NCI-H2107 treated with DMSO at 0.1 percent for 48 hours (cell line): ENCODE results near the gene AGBL4.

ENCODE experiments used
- DNase-seq: peaks from one replicate; lab custom pipeline; 2025; ENCODE audit not compliant: unreplicated experiment; lab: John Stamatoyannopoulos, UW

The AGBL4 gene

DNA sequence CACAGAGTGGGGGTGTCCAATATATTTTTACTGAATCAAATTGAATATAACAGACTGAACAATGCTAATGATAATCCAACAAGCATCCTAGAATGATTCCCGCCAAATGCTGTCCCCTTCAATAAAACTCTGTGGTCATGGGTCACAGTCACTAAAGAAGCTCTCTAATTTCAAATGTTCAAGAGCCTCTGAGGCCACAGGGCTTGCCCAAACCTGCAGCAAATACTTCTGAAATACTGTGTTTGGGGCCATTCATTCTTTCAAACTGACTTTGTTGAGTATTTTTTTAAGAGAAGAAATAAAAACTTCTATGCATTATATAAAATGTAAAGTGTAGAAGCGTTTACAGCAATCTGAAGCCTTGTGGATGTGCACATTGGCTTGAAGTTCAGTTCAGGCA is 1239.5 kb downstream of the AGBL4 start:
- peak; percentile 34 for DNase-seq

DNA sequence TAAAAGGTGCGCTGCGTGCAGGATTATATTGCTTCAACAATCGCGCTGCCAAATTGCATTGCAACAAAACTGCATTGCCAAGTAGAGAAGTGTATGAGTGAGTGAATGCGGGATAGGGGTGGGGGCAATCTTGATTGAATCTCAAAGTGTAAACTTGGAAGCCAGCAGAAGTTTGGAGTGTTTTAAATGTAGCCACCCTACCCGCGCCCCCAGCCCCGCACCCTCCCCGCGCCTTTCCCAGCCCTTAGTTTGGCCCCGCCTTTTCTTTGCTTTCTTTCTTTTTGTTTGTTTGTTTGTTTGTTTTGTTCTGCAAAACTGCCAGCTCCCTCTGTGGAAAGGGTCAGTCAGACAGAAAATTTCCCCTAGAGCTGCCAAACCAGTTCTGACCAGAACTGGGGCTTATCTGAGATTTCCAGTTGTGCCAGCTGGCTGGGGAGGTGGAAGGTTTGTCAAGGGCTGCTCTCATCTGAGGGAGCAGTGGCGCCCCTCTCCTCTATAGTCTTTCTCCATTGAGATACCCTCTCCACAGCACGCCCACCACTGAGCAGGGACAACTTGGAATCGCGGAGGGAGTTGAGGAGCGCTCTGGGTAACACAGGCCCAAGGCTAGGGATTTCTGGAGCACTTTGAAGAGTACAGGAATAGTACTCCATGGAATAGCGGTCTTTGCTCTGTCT is 1246.4 kb downstream of the AGBL4 start:
- DNase-seq: no peak

- peak; percentile 79 for DNase-seq
Observed at GRCh38 chr1:48776393-48777218, 1247.1 kb downstream of the AGBL4 start, which contains the start of gene BEND5. TSS of gene BEND5 (minus strand) at chr1:48776891. CDS start at chr1:48776831, 60 bp downstream.

DNA sequence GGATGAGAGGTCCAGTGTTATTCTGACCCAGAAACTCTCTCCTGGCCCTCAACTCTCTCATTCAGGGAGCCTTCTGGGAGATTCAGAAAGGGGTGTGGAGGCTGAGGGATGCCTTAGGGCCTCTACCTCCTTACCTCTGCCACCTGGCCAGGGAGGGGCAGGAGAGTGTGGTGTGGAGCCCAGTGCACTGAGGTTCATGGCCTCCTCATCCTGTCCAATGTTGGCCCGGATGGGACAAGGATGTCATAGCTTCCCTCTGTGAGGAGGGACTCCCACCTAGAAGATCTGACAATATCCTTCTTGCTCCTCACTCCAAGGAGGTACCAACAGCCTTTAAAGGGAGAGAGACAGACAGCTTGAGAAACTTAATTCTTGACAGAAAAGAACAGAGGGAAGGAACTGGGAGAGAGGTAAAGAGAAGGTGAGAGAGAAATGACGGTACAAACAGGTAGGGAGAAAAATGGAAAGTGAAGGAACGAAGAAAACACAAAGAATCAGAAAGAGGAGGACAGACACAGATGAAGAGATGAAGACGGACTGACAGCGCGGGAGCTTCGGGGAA is 1247.8 kb downstream of the AGBL4 start:
- DNase-seq: no peak

GRCh38 chr1:48773133-48773532 is 1250.6 kb downstream of the AGBL4 start:
- no peak for DNase-seq

- DNase-seq: no peak
Observed at GRCh38 chr1:48772211-48772610, 1251.5 kb downstream of the AGBL4 start.

DNA sequence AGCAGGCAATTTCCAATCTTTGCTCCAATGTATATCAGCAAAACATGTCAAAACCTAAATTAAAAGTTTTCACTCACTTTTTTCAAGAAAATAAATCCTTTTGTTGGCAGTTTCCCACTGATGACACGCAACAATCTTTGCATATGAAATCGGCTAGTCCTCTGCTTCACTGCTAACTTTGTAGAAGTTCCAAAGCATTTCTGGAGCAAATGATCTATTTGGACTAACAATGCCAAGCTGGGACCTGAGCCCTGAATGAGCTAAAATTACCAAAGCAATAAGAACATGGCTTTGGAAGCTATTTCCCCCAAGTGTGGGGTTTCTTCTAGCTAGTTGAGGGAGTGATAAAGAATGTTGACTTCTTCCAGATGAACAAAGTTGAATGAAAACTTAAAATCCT is 1252.2 kb downstream of the AGBL4 start:
- no peak for DNase-seq

DNA sequence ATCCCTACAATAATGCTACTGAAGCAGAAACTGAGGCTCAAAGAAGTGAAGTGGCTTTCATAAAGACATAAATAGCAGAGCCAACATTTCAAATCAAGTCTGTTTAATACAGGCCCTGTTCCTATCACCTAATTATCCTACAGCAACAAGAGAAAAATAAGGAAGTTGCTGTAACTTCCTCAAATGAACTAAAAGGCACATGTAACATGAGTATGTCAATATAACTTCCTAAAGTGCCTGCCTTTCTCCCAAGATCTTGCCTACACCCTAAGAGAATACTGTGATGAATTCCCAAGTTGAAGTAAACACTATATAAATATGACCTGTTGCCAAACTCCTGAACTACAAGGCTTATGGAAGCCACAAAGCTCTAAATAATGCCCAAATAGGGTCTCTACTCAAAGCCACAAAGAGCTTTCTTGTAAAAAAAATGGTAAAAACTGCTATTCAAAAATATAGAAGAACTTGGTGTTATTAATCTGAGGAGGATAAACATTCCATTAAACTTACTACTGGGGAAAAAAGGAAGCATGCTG is 1255.7 kb downstream of the AGBL4 start:
- DNase-seq: no peak

DNA sequence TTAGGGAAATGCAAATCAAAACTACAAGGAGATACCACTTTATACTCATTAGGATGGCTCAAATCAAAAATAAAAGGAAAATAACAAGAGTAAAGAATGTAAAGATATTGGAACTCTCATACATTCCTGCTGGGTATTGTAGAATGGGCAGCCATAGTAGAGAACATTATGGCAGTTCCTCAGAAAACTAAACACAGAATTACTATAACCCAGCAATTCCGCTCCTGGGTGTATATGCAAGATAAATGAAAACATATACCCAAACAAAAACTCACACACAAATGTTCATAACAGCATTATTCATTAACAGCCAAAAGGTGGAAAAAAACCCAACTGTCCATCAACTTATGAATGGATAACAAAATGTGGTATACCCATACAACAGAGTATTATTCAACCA is 1258.4 kb downstream of the AGBL4 start:
- no peak for DNase-seq

DNA sequence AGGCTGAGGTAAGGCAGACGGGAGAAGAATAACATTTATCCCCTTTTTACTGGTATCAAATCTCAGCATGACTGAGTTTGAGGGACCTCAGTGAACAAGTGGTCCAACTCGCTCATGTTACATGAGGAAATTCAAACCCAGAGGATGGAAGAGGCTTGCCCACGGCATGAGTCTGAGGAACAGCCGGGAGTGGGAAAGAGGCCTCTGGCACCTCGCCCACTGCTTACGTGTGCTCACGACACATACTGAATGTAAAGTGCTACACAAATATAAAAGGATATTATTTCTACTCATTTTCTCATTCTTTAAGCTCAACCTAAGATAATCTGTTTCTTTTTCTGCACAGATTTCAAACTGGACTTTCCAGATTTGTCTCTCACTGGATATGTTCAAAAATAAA is 1261.8 kb downstream of the AGBL4 start:
- no peak for DNase-seq

- no peak for DNase-seq
Observed at GRCh38 chr1:48761411-48761810, 1262.3 kb downstream of the AGBL4 start.

DNA sequence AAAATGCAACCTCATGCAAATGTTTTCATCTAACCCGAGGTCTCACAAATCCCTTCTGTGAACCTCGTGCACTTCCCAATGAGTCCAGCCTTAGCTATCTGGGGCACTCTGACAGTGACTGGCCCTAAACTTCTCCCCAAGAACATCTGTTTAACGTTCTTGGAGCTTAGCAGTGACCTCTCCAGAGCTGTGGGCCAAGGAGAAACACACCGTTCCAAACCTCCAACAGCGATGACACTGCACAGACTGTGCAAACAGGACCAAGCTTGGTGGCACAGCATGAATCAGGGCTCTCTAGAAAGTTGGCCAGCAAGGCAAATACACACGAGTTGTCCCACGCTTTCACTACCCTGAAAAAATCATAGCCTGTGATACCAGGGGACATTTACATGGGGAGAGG is 1262.9 kb downstream of the AGBL4 start:
- no peak for DNase-seq

DNA sequence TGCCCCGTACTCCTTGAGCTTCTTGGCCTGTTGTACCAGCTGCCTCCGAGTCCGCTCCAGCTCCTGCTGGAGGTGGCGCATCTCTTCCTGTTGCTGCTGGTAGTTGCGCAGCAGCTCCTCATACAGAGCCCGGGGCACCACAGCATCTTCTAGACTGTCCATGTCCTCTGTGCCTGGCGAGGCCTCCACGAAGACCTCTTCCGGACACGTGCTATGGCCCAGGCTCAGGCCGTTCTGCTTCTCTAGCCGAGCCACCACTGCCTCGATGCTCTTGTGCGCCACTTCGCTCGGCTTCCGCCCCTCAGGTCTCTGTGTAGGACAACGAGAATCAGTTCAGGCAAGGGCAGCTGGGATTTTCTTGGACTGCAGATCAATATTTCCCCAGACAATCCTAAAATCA is 1264.8 kb downstream of the AGBL4 start:
- no peak for DNase-seq

GRCh38 chr1:48757363-48757762 is 1266.4 kb downstream of the AGBL4 start:
- no peak for DNase-seq

- no peak for DNase-seq
Observed at GRCh38 chr1:48756683-48757316, 1267.0 kb downstream of the AGBL4 start.

GRCh38 chr1:48753293-48753692 is 1270.5 kb downstream of the AGBL4 start:
- no peak for DNase-seq

GRCh38 chr1:48750109-48750508 is 1273.6 kb downstream of the AGBL4 start:
- DNase-seq: no peak

DNA sequence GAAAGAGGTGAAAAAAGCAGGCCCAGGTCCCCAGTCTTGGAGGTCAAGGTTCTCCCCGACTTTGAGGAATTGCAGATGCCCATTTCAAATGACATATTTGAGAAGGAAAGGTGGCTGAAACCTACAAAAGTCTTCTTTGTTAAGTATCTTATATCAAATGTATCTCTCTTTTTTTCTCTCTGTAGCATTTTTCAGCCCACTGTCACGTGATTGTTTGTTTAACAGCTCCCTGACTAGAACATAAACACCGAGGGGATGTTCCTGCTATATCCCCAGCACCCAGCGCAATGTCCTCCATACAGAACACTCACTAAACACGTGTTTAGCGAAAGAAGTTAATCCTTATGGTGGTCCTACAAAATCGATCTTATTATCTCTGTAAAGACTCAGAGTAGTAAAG is 1274.7 kb downstream of the AGBL4 start:
- no peak for DNase-seq

- no peak for DNase-seq
Observed at GRCh38 chr1:48746906-48747305, 1276.8 kb downstream of the AGBL4 start.

DNA sequence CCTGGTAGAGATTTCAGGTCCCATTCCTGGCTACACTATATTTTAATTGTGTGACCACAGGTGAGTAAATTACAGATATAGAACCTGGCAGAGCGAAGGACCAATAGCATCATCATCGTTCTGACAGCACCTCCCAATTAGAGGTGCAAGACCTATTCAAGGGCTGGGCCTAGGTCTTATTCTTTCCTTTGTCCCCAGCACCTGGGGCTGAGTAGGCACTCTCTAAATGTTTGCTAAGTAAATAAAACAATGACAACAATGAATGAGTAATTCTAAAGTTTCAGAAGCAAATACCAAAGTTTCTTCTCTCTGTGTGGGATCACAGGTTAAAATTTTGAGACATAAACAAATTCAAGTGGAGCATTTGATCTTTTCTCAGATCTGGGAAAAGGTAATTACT is 1279.7 kb downstream of the AGBL4 start:
- no peak for DNase-seq

GRCh38 chr1:48743480-48743879 is 1280.3 kb downstream of the AGBL4 start:
- DNase-seq: no peak
